H9 (cell line): Measurements from ENCODE around the gene GAK. TPM values are rescaled to one million over a fixed set of nuclear protein-coding genes. Genes with fewer than 3 reads are reported as not detected.

Experiments
- DNase-seq: peaks from one replicate; pipeline ENCODE4 v3.0.0-alpha.2; 2017
- H2AFZ ChIP-seq: one replicate; pipeline ENCODE4 v1.6.1; 2013; ENCODE audit warnings: mild to moderate bottlenecking, low read length, control low read depth, moderate library complexity
- H2AK5ac ChIP-seq: 2 replicates; pipeline ENCODE4 v1.6.1; 2013; ENCODE audit warnings: low read length, control low read depth, mixed read lengths; ENCODE audit not compliant: insufficient read length
- H2BK120ac ChIP-seq: one replicate; pipeline ENCODE4 v1.6.1; 2013; ENCODE audit warnings: low read depth, mild to moderate bottlenecking, low read length, control low read depth, inconsistent platforms; ENCODE audit not compliant: poor library complexity, severe bottlenecking
- H2BK12ac ChIP-seq: 2 replicates; pipeline ENCODE4 v1.6.1; 2013; ENCODE audit warnings: low read length, control low read depth, mixed read lengths, low read depth; ENCODE audit not compliant: insufficient read length
- H2BK15ac ChIP-seq: 2 replicates; pipeline ENCODE4 v1.6.1; 2013; ENCODE audit warnings: low read depth, low read length, control low read depth
- H2BK20ac ChIP-seq: one replicate; pipeline ENCODE4 v1.6.1; 2013; ENCODE audit warnings: low read depth, mild to moderate bottlenecking, low read length, control low read depth, inconsistent platforms; ENCODE audit not compliant: poor library complexity, severe bottlenecking
- H2BK5ac ChIP-seq: 2 replicates; pipeline ENCODE4 v1.6.1; 2013; ENCODE audit warnings: low read length, control low read depth, mixed read lengths; ENCODE audit not compliant: insufficient read length
- H3K14ac ChIP-seq: 2 replicates; pipeline ENCODE4 v1.6.1; 2013; ENCODE audit warnings: low read length, control low read depth; ENCODE audit not compliant: insufficient read depth
- H3K18ac ChIP-seq: 2 replicates; pipeline ENCODE4 v1.6.1; 2013; ENCODE audit warnings: low read depth, mild to moderate bottlenecking, mixed read lengths, low read length, control low read depth; ENCODE audit not compliant: insufficient read length
- H3K23ac ChIP-seq: 2 replicates; pipeline ENCODE4 v1.6.1; 2013; ENCODE audit warnings: low read length, control low read depth, mixed read lengths, low read depth; ENCODE audit not compliant: insufficient read length
- H3K23me2 ChIP-seq: 2 replicates; pipeline ENCODE4 v1.6.1; 2013; ENCODE audit warnings: low read depth, mild to moderate bottlenecking, mixed read lengths, low read length, control low read depth; ENCODE audit not compliant: insufficient read length, poor library complexity, severe bottlenecking
- H3K27ac ChIP-seq: 2 replicates; pipeline ENCODE4 v1.5.1; 2013; ENCODE audit warnings: low read length, control low read depth, mixed read lengths, low read depth; ENCODE audit not compliant: insufficient read length
- H3K27me3 ChIP-seq: 2 replicates; pipeline ENCODE4 v1.6.1; 2013; ENCODE audit warnings: low read length, control low read depth, inconsistent platforms; ENCODE audit not compliant: insufficient read depth
- H3K4ac ChIP-seq: 2 replicates; pipeline ENCODE4 v1.6.1; 2013; ENCODE audit warnings: low read depth, mild to moderate bottlenecking, control low read depth, inconsistent platforms, low read length, moderate library complexity
- H3K4me1 ChIP-seq: 2 replicates; pipeline ENCODE4 v1.6.1; 2013; ENCODE audit warnings: low read length, control low read depth, inconsistent platforms; ENCODE audit not compliant: insufficient read depth
- H3K4me2 ChIP-seq: 2 replicates; pipeline ENCODE4 v1.6.1; 2013; ENCODE audit warnings: low read length, control low read depth, mixed read lengths; ENCODE audit not compliant: insufficient read length, insufficient read depth
- H3K56ac ChIP-seq: 2 replicates; pipeline ENCODE4 v1.6.1; 2013; ENCODE audit warnings: low read depth, mild to moderate bottlenecking, mixed read lengths, low read length, control low read depth; ENCODE audit not compliant: insufficient read length
- H3K79me1 ChIP-seq: 2 replicates; pipeline ENCODE4 v1.6.1; 2013; ENCODE audit warnings: low read depth, mild to moderate bottlenecking, moderate library complexity, low read length, control low read depth, inconsistent platforms; ENCODE audit not compliant: insufficient read depth, poor library complexity, severe bottlenecking
- H3K79me2 ChIP-seq: 2 replicates; pipeline ENCODE4 v1.6.1; 2013; ENCODE audit warnings: low read length, control low read depth, inconsistent platforms; ENCODE audit not compliant: insufficient read depth
- H3K9ac ChIP-seq: 2 replicates; pipeline ENCODE4 v1.6.1; 2013; ENCODE audit warnings: low read length, control low read depth, mixed read lengths; ENCODE audit not compliant: insufficient read length; ENCODE audit errors: extremely low read depth
- H3K9me3 ChIP-seq: one replicate; pipeline ENCODE4 v1.6.1; 2013; ENCODE audit warnings: low read depth, low read length, inconsistent platforms; ENCODE audit not compliant: control insufficient read depth
- H3T11ph ChIP-seq: one replicate; pipeline ENCODE4 v1.6.1; 2013; ENCODE audit warnings: mild to moderate bottlenecking, low read length, control low read depth, inconsistent platforms
- H4K20me1 ChIP-seq: one replicate; pipeline ENCODE4 v1.6.1; 2013; ENCODE audit not compliant: control insufficient read depth, insufficient read length, insufficient read depth
- H4K5ac ChIP-seq: 2 replicates; pipeline ENCODE4 v1.6.1; 2013; ENCODE audit warnings: low read depth, mild to moderate bottlenecking, mixed read lengths, low read length, control low read depth; ENCODE audit not compliant: insufficient read length
- H4K8ac ChIP-seq: replicated peaks from 2 replicates; pipeline ENCODE4 v1.6.1; 2013; ENCODE audit warnings: low read length, control low read depth, mixed read lengths, low read depth; ENCODE audit not compliant: insufficient read length
- H4K91ac ChIP-seq: 2 replicates; pipeline ENCODE4 v1.6.1; 2013; ENCODE audit warnings: low read depth, mild to moderate bottlenecking, moderate library complexity, mixed read lengths, low read length, control low read depth; ENCODE audit not compliant: insufficient read length
- H3K27ac Mint-ChIP-seq, 3 experiments: 2 replicates in 2 of 3; 3 replicates in 1 of 3; pipeline ENCODE4 v1.8.0; 2020 to 2021; ENCODE audit warnings: mixed read lengths in 3 of 3, mild to moderate bottlenecking in 1 of 3, moderate library complexity in 1 of 3
- H3K27me3 Mint-ChIP-seq: 2 replicates; pipeline ENCODE4 v1.8.0; 2021; ENCODE audit warnings: low read depth, mild to moderate bottlenecking, moderate library complexity, mixed read lengths
- H3K36me3 Mint-ChIP-seq, 3 experiments: 2 replicates in 2 of 3; 3 replicates in 1 of 3; pipeline ENCODE4 v1.8.0; 2020 to 2021; ENCODE audit warnings: low read depth in 3 of 3, mixed read lengths in 3 of 3; ENCODE audit not compliant: insufficient read depth in 1 of 3
- H3K4me1 Mint-ChIP-seq, 2 experiments: 2 replicates each; pipeline ENCODE4 v1.8.0; 2020; ENCODE audit warnings: mixed read lengths in 2 of 2
- H3K4me3 Mint-ChIP-seq, 2 experiments: 2 replicates in 1 of 2; 3 replicates in 1 of 2; pipeline ENCODE4 v1.8.0; 2020 to 2021; ENCODE audit warnings: mild to moderate bottlenecking in 2 of 2, mixed read lengths in 2 of 2, moderate library complexity in 1 of 2
- H3K9me3 Mint-ChIP-seq, 2 experiments: 2 replicates in 1 of 2; 3 replicates in 1 of 2; pipeline ENCODE4 v1.8.0; 2020; ENCODE audit warnings: mild to moderate bottlenecking in 2 of 2, mixed read lengths in 2 of 2, moderate library complexity in 1 of 2
- CTCF ChIP-seq: fragments of 200-600 bp; sonication (generic); conservative IDR thresholded peaks from 3 replicates; pipeline ENCODE4 v1.8.0; 2021; ENCODE audit warnings: antibody characterized with exemption, mild to moderate bottlenecking
- WGBS: extraction: QIAGEN DNeasy Blood & Tissue Kit; methylation state at CpG from one replicate; pipeline ENCODE4 v1.1.7; 2013; ENCODE audit warnings: missing lambda C conversion rate, low lambda C conversion rate, mixed read lengths; ENCODE audit not compliant: insufficient read length; ENCODE audit errors: extremely low coverage; 5-methylcytosine and 5-hydroxymethylcytosine counted together
- total RNA-seq: library from RNA; stranded (reverse); gene quantifications from 2 replicates; pipeline ENCODE4 v1.2.1, GENCODE V29; 2021

GAK gene
- total RNA-seq, 1 experiment from 2014 or later, result 80.7 TPM

DNA sequence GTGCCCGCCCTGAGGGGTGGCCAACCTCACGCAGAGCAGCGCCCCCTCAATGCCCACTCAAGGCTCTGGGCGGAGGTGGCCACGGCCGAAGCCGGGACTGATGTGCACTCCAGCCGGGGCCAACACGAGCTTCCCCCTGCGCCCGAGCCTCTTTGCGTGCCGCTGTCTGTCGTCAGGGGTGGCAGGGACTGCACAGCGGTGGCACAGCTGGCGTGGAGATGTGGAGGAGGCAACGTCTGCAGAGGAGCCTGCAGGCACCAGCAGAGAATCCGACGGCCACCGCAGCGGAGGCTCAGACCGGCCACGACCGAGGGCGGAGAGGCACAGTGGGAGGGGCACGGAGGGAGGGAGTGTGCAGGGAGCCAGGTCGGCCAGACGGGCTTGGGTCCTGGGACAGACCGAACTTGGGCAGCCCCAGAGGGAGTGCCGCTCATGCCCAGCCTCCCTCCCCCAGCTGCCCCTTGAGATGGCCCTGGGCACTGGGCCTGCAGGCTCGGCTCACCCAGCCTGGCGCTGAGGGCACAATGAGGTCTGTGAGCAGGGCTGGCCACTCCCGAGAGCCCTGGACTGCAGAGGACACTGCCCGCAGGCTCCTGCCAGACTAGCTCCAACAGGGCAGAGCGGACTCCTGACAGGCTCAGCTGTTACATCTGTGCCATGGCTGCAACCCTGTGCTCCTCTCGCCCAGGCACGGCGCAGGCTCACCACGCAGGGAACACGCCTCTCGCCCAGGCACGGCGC, 59.7 kb downstream of the GAK start:
- Histone ChIP-seq H3K18ac (no peak overlapping the region), H2AK5ac (no peak overlapping the region), H3K14ac (no peak overlapping the region; the same call in 1 of the 2 replicates), H2BK120ac (no peak overlapping the region), H3K4me2 (no peak overlapping the region), H3K4me1 (no peaks in the 10 kb centered on the region), H3K4ac (no peak overlapping the region), H3K23ac (no peak overlapping the region), H3K27ac (no peak overlapping the region), H3K9me3 (no peaks in the 10 kb centered on the region), H3K79me1 (no peaks in the 10 kb centered on the region), H2BK12ac (no peak overlapping the region), H3K56ac (no peak overlapping the region), H2BK20ac (no peak overlapping the region), H2BK15ac (no peak overlapping the region), H3T11ph (no peak overlapping the region), H3K27me3 (no peaks in the 10 kb centered on the region), H4K5ac (no peak overlapping the region), H4K91ac (no peak overlapping the region), H2AFZ (no peak overlapping the region), H3K9ac (no peak overlapping the region), H4K8ac (no peak overlapping the region), H2BK5ac (no peak overlapping the region), H3K79me2 (no peaks in the 10 kb centered on the region), H4K20me1 (peaks cover 4% of the 10 kb centered on the region), H3K23me2 (no peaks in the 10 kb centered on the region)
- TF ChIP-seq CTCF, result no peak
- Mint-ChIP-seq H3K27me3 (no peaks in the 10 kb centered on the region), H3K27ac (no peak overlapping the region), H3K4me1 (no peaks in the 10 kb centered on the region), H3K36me3 (peaks cover 16 to 60% (median 53%) of the 10 kb centered on the region in 3 experiments), H3K4me3 (no peak overlapping the region), H3K9me3 (no peaks in the 10 kb centered on the region; a peak in 1 of 5 replicates)
- no CpG with 5 or more reads among the region's 43 CpGs for WGBS
- DNase-seq, result no peak
